GM18505 (cell line): Measurements from ENCODE around the gene SLC25A22.

Experiments
- ATAC-seq: cut with Tn5 transposase; IDR thresholded peaks from one replicate; pipeline ENCODE4 v1.9.1; 2021; ENCODE audit not compliant: unreplicated experiment
- POLR2A ChIP-seq: IDR thresholded peaks from 4 replicates; pipeline ENCODE4 v1.6.1; 2011; ENCODE audit warnings: borderline replicate concordance; ENCODE audit not compliant: insufficient read depth, insufficient read length; ENCODE audit errors: extremely low read depth

SLC25A22 gene

DNA sequence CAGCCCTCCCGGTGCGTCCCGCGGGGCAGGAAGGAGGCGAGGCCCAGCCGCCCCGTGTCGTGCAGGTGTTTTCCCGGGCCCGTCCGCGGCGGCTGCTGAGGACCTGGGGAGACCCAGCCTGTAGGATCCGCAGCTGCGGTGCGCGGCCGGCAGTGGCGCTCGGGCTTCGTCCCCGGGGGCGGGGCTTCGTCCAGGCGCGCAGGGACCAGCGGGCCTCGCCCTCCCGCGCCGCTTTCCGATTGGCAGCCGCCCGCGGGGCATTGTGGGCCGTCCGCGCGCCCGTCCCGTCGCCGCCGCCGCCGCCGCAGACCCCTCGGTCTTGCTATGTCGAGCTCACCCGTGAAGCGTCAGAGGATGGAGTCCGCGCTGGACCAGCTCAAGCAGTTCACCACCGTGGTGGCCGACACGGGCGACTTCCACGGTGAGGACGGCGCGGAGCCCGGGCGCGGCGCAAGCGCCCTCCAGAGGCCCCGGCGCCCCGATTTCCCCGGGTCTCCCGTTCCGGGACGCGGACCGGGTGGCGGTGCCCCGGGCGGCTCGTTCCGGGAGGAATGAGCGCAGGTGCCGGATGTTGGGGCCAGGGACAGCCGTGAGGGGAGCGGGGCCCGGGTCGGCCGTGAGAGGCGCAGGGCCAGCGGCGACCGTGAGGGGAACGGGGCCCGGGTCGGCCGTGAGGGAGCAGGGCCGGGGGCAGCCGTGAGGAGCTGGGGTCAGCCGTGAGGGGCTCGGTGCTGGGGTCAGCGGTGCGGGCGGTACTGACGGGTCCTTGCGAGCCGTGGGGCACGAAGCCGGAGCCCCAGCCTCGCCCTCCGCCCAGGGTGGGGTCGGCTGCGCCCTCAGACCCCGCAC lies 50.7 kb downstream of the SLC25A22 start, which contains the start of gene TALDO1:
TALDO1 (plus strand) TSS at position 307 of the 849 bp plus-strand sequence; CDS start at position 325, 18 bp downstream.
- ATAC-seq, result peak; percentile 86
- peak; percentile 77 for TF ChIP-seq POLR2A

DNA sequence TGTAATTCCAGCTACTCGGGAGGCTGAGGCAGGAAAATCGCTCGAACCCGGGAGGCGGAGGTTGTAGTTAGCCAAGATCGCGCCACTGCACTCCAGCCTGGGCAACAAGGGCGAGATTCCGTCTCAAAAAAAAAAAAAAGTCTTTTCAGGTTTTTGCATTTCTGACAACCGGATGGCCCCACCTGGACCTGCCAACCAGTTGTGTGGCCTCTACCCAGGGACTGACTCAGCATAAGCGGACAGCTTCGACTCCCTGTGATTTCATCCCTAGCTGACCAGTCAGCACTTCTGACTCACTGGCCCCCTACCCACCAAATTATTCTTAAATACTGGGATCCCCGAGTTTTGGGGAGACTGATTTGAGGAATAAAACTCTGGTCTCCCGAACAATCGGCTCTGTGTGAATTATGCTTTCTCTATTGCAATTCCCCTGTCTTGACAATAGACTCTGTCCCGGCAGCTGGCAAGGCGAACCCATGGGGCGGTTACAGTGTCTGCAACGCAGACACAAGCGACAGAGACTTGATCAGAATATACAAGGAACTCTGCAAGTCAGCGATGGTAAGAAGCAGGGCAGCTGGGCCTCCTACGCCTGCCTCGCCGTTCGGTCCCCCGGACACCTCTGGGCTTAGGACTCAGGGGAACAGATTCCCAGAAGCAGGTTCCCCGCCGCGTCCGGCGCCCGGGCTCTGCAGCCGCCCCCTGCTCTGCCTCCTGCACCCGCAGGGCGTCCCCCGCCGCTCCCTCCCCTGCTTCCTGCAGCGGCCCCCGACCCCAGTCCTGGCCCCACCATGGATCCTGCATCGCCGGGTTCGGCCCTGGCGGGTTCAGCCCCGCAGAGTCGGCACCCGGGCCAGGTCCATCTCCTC lies 51.6 kb downstream of the SLC25A22 start:
- no peak for TF ChIP-seq POLR2A

GRCh38 chr11:745428-745827 lies 52.7 kb downstream of the SLC25A22 start:
- TF ChIP-seq POLR2A, result no peak

More for the DNA sequence above, 51.6 kb downstream of the SLC25A22 start:
- peak; percentile 26 for ATAC-seq

DNA sequence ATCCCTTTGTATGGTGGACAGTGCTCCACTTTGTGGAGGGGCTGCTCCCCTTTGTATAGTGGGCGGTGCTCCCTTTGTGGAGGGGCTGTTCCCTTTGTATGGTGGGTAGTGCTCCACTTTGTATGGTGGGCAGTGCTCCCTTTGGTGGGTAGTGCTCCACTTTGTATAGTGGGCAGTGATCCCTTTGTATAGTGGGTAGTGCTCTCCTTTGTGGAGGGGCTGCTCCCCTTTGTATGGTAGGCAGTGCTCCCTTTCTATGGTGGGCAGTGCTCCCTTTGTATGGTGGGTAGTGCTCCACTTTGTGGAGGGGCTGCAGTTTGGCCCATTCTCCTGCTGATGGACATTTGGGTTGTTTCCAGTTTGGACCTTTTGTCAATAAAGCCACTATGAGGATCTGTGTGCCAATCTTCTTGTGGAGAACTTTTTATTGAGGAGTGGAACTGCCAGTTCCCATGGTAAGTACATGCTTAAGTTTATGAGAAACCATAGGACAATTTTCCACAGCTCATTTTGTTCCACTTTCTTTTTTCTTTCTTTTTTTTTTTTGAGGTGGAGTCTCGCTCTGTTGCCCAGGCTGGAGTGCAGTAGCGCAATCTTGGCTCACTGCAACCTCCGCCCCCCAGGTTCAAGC lies 55.4 kb downstream of the SLC25A22 start:
- no peak for ATAC-seq
- TF ChIP-seq POLR2A, result no peak

More at GRCh38 chr11:745428-745827, 52.7 kb downstream of the SLC25A22 start:
- no peak for ATAC-seq

GRCh38 chr11:742156-742546 lies 55.9 kb downstream of the SLC25A22 start:
- TF ChIP-seq POLR2A, result no peak
- ATAC-seq, result no peak
